Fibroblast of skin of left biceps (primary cell): Measurements from ENCODE around the gene RASGEF1C.

Experiments used
- DNase-seq, 2 experiments: peaks; one replicate each; pipeline ENCODE4 v3.0.0-alpha.2; 2013; ENCODE audit warnings: low read depth in 2 of 2

Gene RASGEF1C

GRCh38 chr5:180053061-180053602, 155.9 kb downstream of the RASGEF1C start:
- no peak for DNase-seq

GRCh38 chr5:180052211-180052818, 156.7 kb downstream of the RASGEF1C start:
- no peak for DNase-seq
